HG03521 (cell line): Measurements from ENCODE around the gene SBF2.
"Not testable (repeated sequence)": the region's sequence is repeated elsewhere in the genome, so short reads cannot be mapped to it uniquely, and the experiment has no call there.

ENCODE experiments used
- ATAC-seq: cut with Tn5 transposase; IDR thresholded peaks from one replicate; pipeline ENCODE4 v1.9.1; 2021; ENCODE audit warnings: mild to moderate bottlenecking, moderate library complexity; ENCODE audit not compliant: unreplicated experiment

SBF2 gene

GRCh38 chr11:10205928-10206327, 88.1 kb downstream of the SBF2 start:
- ATAC-seq = no peak

- no peak for ATAC-seq
Measured at GRCh38 chr11:10204021-10204420, 90.0 kb downstream of the SBF2 start.

DNA sequence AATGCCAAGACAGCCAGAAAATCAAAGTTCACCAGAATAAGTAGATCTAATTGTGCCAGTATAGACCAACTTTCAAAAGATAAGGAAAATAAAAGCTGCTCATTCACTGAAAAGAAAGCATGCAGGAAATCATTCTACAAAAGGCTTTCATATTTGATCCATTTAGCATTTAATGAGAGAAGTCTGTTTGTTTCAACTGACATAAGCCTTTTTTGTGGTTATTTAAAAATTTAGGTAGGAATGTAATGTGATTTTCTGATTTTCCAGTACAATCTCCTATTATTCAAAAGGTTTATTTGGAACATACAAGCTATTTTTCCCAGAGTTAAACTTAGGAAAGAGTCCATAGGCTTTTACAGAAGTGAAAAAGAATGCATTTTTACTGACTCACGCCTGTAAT, 92.7 kb downstream of the SBF2 start:
- ATAC-seq = no peak

- ATAC-seq = no peak
Measured at GRCh38 chr11:10197091-10197490, 96.9 kb downstream of the SBF2 start.

GRCh38 chr11:10192036-10192435, 102.0 kb downstream of the SBF2 start:
- no peak for ATAC-seq

GRCh38 chr11:10181811-10182210, 112.2 kb downstream of the SBF2 start:
- ATAC-seq = no peak

- no peak for ATAC-seq
Measured at GRCh38 chr11:10164621-10165020, 129.4 kb downstream of the SBF2 start.

DNA sequence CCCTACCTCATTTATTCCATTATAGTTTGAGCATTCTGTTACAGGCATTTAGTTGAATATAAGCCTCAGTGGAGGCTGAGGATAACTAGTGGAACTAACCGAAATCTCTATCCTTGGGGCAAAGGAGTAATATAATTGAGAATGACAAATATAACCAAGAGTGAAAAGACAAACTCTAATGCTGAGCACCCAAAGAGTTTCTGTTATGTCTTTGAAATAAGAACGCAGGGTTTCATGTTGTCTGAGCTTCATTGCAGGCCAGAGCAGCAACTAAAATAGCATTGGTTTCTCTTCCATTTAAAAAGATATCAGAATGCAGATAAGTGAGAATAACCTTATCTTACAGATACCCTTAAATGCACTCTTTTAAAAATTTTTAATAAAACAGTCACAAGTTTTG, 131.8 kb downstream of the SBF2 start:
- ATAC-seq = no peak

DNA sequence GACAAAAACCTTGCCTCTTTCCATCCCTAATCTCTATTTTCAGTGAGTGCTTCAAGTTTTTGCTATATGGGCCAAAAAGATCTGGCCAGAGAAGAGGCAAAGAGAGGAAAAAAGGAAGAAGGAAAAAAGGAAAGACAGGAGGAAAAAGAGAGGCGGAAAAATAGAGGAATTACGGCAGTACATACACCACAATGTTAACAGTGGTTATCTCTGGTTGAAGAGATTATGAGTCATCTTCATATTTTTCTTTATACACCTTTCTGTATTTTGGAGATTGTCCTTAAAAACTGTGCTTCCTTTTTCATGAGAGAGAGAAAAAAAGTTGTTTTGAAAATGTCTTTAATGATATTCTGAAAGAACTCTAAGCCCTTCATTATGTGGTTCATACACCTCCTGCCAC, 133.7 kb downstream of the SBF2 start:
- no peak for ATAC-seq

DNA sequence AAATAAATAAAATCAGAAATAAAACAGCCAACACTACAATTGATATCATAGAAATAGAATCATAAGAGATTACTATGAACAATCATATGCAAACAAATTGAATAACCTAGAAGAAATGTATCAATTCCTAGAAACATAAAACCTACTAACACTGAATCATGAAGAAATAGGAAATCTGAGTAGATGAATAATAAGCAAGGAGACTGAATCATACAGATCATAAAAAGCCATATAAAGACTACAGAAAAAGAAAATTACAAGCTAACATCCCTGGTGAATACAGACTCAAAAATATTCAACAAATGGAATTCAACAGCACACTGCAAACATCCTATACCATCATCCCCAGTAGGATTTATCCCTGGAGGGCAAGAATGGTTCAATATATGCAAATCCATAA, 135.6 kb downstream of the SBF2 start:
- no peak for ATAC-seq

DNA sequence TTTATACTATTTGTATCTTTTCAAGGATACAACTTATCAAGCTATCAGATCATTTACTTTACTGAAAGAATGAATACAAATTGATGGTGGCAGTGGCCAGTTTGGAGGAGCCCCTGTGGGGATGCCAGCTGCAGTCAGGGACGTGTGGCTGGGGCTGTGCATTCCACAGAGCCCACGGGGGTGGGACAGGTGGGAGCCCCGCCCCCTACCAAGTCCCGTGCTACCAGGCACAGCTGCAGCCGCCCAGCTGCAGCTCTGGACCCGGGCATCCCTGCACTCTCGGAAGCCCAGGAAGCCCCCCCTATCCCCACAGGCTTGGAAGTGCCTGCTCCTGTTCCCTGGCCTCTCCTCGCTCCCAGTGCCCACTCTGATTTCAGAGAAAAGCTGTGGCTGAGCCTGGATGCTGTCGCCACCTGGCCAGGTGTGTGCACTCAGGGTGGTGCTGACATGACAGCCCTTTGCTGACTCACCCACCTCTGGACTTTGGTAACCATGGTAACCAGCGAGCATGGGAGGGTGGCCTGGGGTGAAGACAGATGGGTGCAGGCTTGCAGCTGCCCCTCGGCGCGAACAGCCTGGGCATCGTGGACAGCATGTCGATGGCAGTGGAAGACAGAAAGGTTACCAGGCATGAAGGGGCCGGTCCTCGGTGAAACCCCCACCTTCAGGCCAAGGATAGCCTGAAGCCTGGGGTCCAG, 138.1 kb downstream of the SBF2 start:
- no peak for ATAC-seq

DNA sequence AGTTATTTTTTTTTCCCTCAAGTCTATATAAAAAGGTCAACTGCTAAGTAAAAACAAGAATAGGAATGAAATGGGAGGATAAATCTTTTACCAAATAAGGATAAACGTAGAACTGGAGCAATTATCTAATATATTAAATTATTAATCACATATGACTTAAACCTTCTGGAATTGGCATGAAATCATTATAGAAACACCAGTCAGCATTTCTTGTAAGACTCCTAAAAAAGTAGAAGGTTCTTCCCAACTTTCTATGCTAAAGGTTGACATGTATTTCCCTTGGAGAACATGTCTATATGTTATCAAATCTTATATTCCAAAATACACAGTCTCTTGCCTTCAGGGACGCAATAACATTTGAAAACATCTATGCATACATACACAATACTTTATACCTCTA, 143.2 kb downstream of the SBF2 start:
- no peak for ATAC-seq

GRCh38 chr11:10149553-10149952, 144.5 kb downstream of the SBF2 start:
- no peak for ATAC-seq

DNA sequence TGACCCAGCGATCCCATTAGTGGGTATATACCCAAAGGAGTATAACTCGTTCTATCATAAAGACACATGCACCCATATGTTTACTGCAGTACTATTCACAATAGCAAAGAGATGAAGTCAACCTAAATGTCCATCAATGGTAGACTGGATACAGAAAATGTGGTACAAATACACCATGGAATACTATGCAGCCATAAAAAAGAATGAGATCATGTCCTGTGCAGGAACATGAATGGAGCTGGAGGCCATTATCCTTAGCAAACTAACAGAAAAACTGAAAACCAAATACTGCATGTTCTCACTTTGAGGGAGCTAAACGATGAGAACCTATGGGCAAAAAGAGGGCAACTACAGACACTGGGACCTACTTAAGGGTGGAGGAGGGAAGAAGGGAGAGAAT, 146.8 kb downstream of the SBF2 start:
- ATAC-seq = no peak

- no peak for ATAC-seq
Measured at GRCh38 chr11:10144954-10145353, 149.1 kb downstream of the SBF2 start.

DNA sequence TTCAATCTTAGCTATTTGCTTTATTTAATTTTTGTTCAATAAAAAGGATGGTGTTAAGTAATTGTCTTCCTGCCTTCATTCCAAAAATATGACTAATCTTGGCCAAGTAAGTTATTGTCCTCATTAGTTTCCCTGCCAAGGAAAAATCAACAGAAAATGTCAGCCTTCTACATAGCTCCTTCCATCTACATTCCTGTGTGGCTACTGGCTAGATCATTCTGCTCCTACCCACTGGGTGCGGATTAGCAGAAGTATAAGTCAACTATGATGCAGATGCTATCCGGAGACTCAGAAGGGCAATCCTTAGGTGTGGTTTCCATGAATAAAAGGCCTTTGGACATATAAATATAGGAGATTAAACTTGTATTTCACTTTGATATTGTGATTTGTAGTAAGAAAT, 154.4 kb downstream of the SBF2 start:
- no peak for ATAC-seq

- no peak for ATAC-seq
Measured at GRCh38 chr11:10139143-10139542, 154.9 kb downstream of the SBF2 start.

- no peak for ATAC-seq
Measured at GRCh38 chr11:10134975-10135481, 159.0 kb downstream of the SBF2 start.

DNA sequence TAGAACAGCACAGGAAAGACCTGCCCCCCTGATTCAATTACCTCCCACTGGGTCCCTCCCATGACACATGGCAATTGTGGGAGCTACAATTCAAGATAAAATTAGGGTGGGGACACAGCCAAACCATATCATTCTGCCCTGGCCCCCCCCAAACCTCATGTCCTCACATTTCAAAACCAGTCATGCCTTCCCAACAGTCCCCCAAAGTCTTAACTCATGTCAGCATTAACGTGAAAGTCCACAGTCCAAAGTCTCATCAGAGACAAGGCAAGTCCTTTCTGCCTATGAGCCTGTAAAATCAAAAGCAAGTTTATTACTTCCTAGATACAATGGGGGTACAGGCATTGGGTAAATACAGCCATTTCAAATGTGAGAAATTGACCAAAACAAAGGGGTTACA, 159.8 kb downstream of the SBF2 start:
- ATAC-seq = not testable (repeated sequence)

GRCh38 chr11:10133251-10133650, 160.8 kb downstream of the SBF2 start:
- ATAC-seq = not testable (repeated sequence)

GRCh38 chr11:10130875-10131274, 163.1 kb downstream of the SBF2 start:
- no peak for ATAC-seq

GRCh38 chr11:10129184-10129583, 164.8 kb downstream of the SBF2 start:
- not testable (repeated sequence) for ATAC-seq

DNA sequence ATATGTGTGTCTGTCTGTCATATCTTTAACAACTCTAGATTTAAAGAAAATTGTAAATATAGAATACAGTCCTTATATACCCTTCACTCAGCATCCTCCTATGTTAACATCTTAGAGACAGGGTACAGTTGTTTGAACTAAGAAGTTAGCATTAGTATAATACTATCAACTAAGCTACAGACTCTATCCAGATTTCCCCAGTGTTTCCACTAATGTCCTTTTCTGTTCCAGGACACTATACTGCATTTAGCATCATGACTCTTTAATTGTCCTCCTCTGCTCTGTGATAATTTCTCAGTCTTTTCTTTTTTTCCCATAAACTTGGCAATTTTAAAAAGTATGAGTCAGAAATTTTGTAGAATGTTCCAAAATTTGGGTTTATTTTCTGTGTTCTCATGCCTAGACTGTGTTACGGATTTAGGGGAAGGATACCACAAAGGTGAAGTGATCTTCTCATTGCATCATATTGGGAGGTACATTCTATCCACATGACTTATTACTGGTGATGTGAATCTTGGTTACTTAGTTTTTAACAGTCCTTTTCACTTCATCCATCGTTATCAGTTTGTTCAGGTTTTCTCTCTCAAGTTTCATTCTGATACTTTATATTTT, 168.4 kb downstream of the SBF2 start:
- ATAC-seq = no peak
